ENCODE data around the gene CALML5. TPM values are rescaled to one million over a fixed set of nuclear protein-coding genes. Genes with fewer than 3 reads are reported as not detected.
A peak's percentile ranks its signal among the peaks of the same experiment; 100 is the strongest.

CALML5 gene
- total and polyA plus RNA-seq, 8 donors, result not detected

DNA sequence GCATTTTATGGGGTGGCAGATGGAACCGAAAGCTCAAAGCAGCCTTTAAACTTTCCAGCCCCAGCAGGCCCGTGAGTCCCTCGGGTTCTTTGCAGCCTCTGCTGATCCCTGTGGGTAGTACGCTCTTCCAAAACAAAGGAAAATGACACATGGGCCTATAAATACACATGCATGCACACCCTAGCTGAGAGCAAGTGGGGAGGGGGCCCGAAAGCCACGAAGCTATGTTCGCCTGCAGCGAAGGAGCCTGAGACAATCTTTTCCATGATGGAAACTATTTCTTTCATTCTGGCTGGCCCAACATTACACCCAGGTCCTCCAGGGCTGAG, 32.2 kb downstream of the CALML5 start:
- Histone ChIP-seq H3K36me3 (no peaks in the 10 kb centered on the region), H3K4me3 (no peak overlapping the region), H3K27me3 (no peaks in the 10 kb centered on the region), H3K9me3 (no peaks in the 10 kb centered on the region), H3K4me1 (peaks cover 8 to 11% (median 10%) of the 10 kb centered on the region in 3 donors), H3K27ac (peak overlapping the region in 2 of 4 donors; percentile 63 to 74)
- 83 to 84% methylated on average over 8 of the region's 8 CpGs for WGBS, 2 donors
- ATAC-seq (no peak), FAIRE-seq (no peak), DNase-seq (no peak)
- TF ChIP-seq, protein P1, sequence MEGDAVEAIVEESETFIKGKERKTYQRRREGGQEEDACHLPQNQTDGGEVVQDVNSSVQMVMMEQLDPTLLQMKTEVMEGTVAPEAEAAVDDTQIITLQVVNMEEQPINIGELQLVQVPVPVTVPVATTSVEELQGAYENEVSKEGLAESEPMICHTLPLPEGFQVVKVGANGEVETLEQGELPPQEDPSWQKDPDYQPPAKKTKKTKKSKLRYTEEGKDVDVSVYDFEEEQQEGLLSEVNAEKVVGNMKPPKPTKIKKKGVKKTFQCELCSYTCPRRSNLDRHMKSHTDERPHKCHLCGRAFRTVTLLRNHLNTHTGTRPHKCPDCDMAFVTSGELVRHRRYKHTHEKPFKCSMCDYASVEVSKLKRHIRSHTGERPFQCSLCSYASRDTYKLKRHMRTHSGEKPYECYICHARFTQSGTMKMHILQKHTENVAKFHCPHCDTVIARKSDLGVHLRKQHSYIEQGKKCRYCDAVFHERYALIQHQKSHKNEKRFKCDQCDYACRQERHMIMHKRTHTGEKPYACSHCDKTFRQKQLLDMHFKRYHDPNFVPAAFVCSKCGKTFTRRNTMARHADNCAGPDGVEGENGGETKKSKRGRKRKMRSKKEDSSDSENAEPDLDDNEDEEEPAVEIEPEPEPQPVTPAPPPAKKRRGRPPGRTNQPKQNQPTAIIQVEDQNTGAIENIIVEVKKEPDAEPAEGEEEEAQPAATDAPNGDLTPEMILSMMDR (IDR thresholded peaks at IDR 0.05), result no peak
- intact Hi-C loops (cut with DNase I), result loop anchor here in 1 of 3 donors (10.0 kb wide), 1 partner anchor 138 kb away; no protein-coding TSS in a partner anchor

DNA sequence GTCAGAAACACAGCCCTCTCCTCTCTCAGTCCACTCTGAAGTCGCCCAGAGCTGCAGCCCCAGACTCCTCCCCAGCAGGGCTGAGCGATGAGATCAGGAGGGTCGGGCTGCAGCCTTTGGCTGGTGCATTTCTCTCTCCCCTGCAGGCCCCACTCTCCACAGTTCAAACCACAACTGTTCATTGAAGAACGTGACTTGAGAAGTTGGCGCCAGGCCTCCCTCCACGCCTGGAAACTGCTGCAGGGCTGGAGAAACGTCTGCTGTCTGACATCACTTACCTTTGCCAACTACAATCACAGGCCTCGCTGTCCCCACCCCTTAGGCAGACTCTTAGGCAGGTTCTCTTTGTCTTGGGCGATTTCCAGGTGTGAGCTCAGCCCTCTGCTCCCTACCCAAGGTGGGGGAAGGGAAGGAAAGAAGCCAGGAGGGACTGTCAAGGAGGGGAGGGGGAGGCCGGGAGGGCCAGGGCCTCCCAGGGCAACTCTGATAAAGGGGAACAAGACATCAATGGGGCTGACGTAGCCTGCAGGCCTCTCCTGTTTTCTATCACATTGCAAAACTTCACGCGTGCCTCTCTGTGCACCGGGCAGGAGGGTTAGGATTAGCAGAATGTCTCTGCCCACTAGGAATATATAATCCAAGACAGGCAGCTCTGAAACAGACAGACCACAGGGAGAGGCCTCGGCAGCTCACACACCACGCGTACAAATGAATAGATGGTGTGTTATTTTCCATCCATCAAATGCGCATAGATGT, 32.7 kb downstream of the CALML5 start:
- FAIRE-seq (no peak), DNase-seq (peak in 5 of 6 donors; percentile 81 to 87 (median 84)), ATAC-seq (peak; percentile 93 to 95 (median 94))
- WGBS, 2 donors, result 42% methylated on average over 18 of the region's 18 CpGs
- H3K27me3 ChIP-seq, result no peaks in the 10 kb centered on the region
- TF ChIP-seq, protein P1 (IDR thresholded peaks at IDR 0.05), result no peak
- H3K9me3 ChIP-seq, result no peaks in the 10 kb centered on the region
- H3K4me1 ChIP-seq, result peaks cover 8 to 11% (median 10%) of the 10 kb centered on the region in 3 donors
- intact Hi-C loops (cut with DNase I), result loop anchor here in 1 of 3 donors (10.0 kb wide), 1 partner anchor 138 kb away; no protein-coding TSS in a partner anchor
- no peak overlapping the region for H3K4me3 ChIP-seq
- no peaks in the 10 kb centered on the region for H3K36me3 ChIP-seq
- peak overlapping the region; percentile 37 to 74 (median 56) for H3K27ac ChIP-seq

DNA sequence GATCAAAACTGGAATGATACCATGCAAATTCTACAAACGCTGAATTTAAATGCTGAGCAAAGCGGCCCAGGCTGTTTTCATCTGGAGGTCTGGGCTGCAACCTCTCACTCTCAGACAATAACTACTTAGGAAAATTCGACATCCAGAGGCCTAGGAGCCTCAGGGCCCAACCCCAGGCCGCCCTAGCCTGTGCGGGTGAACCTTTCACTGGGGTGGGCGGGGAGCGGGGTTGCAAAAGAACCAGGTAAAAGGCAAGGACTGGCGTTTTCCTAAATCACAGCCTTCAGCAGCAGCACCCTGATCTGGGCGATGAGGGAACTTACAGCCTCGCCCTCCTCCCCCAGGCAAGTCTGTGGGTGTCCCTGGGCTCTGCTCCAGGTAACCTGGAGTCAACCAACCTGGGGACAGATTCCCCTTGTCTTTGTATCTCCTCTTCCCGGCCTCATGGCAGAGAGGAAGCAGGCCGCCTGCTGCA, 33.4 kb downstream of the CALML5 start:
- Histone ChIP-seq H3K27me3 (no peaks in the 10 kb centered on the region), H3K4me3 (no peak overlapping the region), H3K36me3 (no peaks in the 10 kb centered on the region), H3K4me1 (peaks cover 8 to 11% (median 10%) of the 10 kb centered on the region in 3 donors), H3K27ac (peak overlapping the region; percentile 37 to 74 (median 56)), H3K9me3 (no peaks in the 10 kb centered on the region)
- intact Hi-C loops (cut with DNase I), result loop anchor here in 1 of 3 donors (10.0 kb wide), 1 partner anchor 139 kb away; no protein-coding TSS in a partner anchor
- FAIRE-seq, result no peak
- 60 to 68% methylated on average over 12 of the region's 12 CpGs for WGBS, 2 donors
- TF ChIP-seq, protein P1 (IDR thresholded peaks at IDR 0.05), result no peak
- no peak for DNase-seq
- no peak for ATAC-seq

DNA sequence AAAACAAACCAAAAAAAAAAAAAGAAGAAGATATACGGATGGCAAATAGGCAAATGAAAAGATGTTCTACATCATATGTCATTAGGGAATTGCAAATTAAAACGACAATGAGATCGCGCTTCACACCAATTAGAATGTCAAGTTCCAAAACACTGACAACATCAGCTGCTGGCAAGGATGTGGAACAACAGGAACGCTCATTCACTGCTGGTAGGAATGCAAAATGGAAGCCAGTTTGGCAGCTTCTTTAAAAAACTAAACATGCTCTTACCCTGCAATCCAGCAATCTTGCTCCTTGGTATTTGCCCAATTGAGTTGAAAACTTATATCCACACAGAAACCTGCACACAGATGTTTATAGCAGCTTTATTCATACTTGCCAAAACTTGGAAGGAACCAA, 34.8 kb downstream of the CALML5 start:
- H3K4me1 ChIP-seq, result peaks cover 8 to 11% (median 10%) of the 10 kb centered on the region in 3 donors
- no peak overlapping the region for H3K27ac ChIP-seq
- no peak overlapping the region for H3K4me3 ChIP-seq
- H3K27me3 ChIP-seq, result no peaks in the 10 kb centered on the region
- intact Hi-C loops (cut with DNase I), result loop anchor here in 1 of 3 donors (10.0 kb wide), 1 partner anchor 140 kb away; no protein-coding TSS in a partner anchor
- TF ChIP-seq, protein P1 (IDR thresholded peaks at IDR 0.05), result no peak
- no peaks in the 10 kb centered on the region for H3K36me3 ChIP-seq
- H3K9me3 ChIP-seq, result no peaks in the 10 kb centered on the region
- ATAC-seq, result no peak
- WGBS, 2 donors, result 77 to 81% methylated on average over 5 of the region's 5 CpGs
- no peak for DNase-seq
- FAIRE-seq, result no peak

Measured in pancreas (tissue), 10 donors.